Iris pigment epithelial cell (primary cell): Measurements from ENCODE around the gene HOXC6.

Experiments
- DNase-seq: peaks from one replicate; pipeline ENCODE4 v3.0.0-alpha.2; 2011; ENCODE audit warnings: low read depth

The HOXC6 gene

DNA sequence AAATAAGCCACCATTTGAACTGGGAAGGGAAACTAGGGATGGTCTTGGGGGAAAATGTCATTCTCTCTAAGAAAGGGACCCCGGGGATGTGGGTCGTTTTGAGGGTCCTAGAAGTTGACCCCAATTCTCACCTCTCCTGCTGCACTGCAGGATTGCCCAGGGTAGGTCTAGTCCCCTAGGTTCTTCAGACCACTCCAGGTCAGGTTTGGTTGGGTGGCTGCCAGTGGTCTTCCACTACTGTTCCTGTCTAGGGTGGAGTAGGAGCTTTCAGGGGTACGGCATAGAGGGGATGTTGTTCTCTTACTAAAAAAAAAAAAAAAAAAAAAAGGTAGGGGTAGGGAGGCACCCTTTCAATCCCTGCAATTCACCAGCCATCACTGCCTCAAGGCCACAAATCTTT lies 12.2 kb upstream of the HOXC6 start:
- DNase-seq: no peak

DNA sequence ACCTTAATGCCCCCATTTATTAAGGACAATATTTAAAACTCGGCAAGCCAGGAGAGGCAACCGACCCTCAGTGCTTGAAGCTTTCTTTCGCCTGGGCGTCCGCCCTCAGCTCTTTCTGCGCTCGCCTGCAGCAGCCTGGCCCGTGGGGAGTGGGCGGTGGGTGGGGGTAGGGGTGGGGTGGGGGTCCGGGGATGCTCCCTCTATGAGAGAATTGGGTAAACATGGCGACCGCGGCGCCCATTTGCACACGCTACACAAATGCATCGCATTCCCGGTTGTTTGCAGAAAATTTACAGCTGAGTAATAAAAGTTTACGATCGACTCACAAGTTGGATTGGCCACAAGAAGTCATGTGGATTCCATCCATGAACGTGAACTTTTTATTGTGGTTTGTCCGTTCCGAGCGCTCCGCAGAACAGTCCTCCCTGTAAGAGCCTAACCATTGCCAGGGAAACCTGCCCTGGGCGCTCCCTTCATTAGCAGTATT lies 11.7 kb upstream of the HOXC6 start:
- no peak for DNase-seq

DNA sequence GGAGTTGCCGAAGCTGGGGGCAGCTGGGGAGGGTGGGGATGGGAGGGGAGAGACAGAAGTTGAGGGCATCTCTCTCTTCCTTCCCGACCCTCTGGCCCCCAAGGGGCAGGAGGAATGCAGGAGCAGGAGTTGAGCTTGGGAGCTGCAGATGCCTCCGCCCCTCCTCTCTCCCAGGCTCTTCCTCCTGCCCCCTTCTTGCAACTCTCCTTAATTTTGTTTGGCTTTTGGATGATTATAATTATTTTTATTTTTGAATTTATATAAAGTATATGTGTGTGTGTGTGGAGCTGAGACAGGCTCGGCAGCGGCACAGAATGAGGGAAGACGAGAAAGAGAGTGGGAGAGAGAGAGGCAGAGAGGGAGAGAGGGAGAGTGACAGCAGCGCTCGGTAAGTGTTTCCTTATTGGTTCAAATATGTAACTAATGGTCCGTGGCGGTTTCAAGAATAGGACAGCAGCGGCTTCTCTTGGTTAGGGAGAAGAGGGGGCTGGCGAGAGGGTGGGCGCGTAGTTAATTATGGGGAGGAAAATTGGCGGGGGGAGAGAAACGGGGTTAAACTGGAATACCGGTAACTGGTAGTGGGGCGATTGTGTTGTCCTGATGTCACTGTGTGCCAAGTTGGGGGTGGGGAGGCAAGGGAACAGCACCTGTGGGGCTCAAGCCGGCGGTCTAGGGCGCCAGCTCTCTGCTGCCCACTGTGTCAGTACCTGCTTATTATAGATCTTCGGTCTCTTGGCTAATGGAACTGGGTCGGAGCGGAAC lies 11.0 kb upstream of the HOXC6 start:
- no peak for DNase-seq

DNA sequence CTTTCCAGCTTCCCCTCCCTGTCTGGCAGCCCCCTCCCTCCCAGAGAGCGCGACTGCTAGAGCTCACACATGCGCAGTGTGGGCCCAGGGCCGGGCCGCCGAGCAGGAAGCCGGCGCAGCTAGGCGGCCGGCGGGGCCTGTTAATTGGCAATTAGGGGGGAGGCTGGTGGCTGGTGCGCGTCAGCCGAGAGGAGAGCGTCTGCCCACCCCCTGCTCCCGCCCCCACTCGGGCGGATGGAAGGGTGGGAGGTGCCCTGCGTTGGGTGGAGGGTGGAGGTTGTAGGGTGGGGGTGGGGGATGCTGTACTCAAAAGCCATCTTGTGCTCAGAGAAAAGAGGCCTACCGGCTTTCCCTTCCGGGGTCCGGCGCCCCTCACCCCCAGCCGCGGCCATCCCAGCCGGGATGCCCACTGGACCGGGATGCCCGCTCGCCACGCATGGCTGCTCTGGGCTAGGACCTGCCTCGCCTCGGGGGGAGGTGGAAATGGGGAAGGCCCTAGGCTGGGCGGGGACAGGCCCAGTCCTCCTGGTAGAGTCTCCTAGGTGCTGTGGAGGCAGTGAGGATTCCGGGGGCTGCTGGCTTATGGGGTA lies 10.3 kb upstream of the HOXC6 start:
- peak; percentile 23 for DNase-seq

DNA sequence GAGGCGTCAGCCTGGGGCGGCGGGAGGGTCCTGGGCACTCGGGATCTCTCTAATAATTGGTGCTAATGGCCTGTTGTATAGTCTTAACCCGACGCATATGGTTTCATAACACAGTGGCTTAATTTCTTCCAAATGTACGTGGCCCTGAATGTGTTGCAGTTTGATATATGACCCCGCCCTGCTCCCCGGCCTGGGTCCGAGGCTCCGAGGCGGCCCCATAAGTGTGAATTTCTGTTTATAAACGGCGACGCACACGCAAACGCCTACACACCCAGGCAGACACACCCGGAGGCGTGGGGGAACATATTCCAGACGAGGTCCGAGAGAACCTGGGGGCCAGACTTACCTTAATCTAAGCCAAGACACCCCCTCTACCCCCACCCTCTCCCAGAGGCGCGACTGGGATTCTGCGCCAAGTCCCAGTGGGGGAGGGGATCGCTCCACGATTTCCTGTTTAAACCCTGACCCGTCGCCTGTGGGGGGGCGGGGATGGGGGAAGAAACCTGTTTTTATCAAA lies 9.7 kb upstream of the HOXC6 start:
- DNase-seq: no peak

DNA sequence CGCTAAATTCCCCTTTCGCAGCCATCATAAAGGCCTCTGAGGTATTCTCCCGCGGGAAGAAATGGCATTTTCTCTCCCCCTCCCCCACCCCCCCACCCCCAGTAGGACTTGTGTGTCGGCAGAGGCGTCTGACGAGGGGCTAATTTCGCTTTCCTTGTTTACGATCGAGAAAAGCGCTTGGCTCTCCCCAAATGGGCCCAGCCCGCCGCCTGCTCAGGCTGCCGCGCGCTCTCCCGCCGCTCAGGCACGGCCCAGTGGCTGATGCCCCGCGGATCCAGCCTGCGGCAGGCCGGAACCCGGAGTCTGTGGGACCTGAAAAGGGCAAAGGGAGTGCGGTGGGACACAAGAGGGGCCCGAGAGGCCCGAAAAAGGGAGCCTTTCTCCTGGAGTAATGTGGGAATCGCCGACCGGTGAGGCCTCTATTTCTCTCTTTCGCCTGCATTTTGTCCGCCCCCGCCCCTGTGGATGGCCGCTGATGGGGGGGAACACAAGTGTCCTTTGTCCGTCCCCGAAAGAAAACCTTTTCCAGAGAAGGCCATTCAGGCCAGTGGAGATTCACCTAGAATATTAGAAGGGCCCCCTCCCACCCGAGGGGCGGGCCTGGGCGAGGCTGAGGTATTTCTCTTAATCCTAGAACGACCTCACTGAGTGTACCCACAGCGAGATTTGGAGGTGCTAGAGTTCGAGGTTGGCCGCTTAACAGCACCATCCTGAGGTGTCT lies 9.0 kb upstream of the HOXC6 start:
- DNase-seq: no peak

DNA sequence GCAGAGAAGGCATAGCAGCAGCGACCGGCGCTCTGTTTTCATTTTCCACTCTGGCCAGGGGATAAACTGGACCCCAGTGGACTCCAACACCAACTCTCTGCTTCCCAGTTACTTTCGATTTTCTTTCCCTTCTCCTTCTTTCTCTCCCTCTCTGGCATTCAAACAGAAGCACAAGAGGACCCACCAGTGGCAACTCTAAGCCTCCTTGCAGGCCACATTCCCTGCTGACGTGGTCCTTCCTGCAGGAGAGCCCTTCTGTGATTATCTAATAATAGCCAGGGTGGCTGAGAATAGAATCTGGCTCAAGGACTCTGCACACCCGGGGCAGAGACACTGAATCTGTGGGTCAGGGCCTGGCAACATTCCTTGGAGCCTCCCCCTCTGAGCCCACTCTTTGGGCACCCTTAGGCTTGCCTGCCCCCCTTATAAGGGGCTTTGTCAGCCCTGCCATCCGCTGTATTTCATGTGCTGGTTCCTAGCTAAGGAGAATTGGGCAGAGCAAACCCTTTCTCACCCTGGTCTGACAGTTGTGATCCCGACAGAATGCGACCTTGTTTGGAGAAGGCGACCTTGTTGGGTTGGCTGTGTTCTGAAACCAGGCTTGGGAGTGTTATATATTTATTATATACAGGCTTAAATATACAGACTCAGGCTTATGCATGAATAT lies 8.2 kb upstream of the HOXC6 start:
- DNase-seq: no peak

DNA sequence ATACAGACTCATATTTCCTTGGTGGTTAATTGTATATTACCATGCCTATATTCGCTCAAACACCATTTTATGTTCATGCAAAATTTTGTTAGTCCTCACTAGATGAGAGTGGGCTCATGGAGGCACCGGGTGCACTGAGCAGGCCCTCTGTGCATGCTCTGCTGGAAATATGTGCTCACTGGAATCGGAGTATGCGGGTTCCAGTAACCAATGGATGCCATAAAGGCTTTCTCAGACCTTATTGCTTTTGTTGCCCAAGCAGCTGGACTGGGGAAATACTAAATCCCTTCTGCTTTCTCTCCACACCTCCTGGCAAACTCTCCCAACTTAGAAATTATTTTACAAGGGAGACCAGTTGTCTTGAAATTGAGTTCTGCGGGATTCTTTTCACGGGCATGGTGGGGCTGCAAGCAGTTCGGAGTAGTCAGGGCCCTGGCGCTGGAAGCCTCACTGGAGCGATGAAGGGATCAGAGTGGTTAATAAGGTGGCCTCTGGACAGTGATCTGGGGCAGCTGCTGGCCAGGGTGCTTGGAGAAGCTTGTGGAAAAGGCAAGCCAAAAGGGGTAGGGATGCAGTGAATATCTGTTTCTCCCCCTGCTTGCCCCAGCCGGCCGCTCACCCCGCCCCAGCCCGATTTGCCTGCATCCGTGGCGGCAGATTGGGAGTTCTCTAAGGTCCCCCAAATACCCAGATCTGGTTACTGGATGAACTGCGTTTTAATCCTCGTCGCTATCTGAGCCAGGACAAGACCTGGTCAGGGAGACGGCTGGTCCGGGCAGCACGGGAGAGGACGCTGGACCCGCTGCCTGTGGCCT lies 7.4 kb upstream of the HOXC6 start:
- DNase-seq: no peak

DNA sequence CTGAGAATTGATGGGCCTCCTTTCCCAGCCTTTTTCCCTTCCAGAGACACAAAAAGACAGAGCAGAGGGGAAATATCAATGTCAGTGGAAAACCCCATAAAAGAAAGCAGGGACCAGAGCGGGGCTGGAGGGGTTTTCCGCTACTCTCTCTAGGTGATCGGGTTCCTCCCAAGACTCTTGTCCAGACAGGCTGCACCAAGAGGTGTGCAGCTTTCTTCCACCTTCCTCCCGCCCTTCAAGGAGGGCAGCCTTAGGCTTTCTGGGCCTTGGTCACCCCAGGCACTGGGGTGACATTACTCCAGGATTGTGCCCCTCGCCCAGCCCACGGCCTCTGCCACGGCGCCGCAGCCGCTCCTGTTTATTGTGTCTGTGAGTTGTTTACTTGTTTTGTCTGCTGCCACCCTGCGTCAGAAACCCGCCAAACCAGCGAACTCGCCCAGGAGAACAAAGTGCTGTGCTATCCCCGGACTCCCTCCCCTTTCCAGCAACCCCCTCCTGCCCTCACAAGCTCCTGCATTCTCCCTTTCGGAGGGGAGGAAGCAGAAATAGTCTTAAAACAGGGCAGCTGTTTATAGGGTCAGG lies 6.7 kb upstream of the HOXC6 start:
- no peak for DNase-seq

DNA sequence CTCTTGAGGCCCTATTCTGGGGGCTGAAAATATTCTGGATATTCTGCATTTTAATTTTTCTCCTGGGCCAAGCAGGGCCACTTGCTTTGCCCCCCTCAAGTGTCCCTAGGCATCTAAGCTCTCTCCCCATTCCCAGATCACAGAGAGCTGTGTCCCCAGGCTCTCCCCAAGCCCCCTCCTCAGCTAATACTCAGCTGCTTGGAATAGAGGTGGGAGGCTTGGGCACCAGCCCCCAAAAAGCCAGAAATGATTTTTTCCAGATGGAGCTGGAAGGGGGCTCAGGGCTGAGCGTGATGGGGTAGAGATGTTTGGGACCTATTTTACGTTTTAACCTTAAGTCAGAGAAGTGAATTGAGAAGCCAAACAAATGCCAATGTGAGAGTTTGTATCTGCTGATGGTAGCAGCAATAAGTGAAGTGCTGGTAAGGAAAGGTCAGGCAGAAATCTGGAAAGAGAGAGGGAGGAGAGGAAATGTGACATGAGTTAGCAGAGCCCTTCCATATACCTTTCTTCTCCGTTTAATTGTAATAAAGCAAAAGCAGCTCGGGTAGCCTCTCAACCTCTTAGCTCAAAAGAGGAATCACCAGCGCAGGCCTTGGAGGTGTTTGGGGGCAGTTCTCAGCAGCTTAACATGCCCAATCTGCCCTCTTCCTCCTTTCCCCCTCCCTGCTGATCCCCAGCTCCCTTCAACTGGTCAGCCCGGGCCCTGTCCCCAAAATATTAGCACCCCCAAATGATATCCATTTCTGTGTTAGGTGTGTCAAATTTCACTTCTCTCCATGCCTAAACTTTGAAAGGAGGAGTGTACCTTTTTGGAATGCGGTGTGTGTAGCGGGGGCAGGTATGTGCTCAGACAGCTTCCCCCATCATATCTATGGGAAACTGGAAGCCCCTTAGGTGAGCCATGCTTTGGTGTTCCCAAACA lies 5.0 kb upstream of the HOXC6 start:
- DNase-seq: no peak

DNA sequence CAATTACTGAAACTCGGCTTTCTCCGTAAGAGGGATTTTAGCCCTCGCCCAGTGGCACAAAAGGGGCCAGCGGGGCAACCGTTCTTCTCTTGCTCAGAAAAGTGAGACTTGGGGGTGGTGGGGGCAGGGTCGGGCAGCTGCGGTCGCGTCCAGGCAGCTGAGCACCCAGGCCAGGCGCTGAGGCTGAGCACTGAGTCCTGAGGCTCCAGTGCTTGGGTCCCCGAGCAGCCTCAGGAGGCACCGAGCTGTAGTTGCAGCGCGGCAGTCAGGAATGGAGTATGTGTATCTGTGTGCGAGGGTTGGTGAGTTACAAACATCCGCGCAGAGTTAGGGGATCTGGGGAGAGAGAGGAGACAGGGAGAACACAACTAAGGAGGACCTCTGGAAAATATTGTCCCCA lies 4.1 kb upstream of the HOXC6 start:
- no peak for DNase-seq

DNA sequence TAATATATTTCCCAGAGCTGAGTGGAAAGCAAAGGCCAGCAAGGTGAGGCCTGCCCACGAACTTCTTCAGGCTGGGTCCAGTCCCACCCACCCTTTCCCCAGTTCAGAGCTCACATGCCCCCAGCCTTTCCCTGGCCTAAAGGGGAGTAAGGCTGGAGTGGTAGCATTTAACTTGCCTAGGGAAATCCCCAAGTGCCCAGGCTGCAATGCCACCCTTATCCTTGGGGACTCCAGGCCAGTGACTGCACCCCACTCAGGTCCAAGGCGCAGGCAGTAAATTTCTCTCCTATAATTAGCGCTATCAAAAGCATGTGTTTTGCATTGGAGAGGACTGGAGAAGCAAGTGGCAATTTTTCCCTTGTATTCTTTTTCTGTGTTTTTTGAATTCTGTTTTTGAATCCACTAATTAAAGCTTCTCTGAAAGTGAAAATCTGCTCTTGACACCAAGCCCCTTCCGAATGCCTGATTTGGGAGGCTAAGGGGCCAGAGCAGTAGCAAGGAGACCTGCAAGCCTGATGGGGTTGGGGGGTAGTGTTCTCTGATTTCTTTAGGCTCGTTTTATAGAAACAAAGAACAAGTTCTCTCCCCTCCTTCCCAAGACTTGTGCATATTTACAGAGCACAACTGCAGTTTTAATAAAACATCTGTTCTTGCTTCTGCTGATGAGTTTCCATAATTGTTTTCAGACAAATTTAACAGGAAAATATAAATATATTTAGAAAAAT lies 3.5 kb upstream of the HOXC6 start:
- DNase-seq: no peak

DNA sequence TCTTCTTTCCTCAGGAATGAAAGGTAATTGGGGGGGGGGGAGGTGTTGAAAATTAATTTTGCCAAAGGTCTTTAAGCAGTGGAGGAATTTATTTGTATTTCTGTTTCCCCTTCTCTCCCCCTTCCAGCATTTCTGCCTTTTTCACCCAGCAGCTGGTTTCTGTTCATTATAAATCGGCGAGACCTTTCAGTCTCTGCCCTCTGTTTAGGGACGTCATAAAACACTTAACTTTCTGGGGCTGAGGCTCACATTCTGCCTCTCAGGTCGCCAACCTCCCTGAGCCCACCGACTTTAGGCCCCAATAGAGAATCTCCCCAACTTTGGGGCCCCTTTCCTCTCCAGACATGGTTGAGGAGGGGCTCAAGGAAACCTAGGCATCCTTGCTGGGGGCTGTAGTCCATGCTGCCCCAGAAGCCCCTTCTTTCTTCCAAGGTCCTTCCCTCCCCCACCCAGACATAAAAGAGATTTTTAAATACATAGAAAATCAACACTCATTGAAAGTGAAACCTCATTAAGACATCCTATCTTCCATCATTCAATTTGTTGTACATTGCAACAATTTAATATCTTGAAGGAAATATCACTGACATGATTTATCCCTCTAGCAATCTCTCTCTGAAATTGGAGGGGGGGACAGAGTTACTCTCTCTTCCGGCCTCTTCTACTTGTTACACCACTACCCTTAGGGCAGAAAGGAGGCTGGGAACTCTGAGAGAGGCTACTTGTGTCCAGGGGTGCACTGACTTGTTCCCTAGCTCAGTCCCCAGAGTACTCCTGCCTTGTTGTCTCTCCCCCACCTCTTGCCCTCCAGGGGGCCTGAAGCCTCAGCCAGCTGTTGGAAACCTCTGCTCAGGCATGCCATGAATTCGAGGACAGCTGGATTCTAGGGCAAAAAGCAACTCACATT lies 2.5 kb upstream of the HOXC6 start:
- no peak for DNase-seq

DNA sequence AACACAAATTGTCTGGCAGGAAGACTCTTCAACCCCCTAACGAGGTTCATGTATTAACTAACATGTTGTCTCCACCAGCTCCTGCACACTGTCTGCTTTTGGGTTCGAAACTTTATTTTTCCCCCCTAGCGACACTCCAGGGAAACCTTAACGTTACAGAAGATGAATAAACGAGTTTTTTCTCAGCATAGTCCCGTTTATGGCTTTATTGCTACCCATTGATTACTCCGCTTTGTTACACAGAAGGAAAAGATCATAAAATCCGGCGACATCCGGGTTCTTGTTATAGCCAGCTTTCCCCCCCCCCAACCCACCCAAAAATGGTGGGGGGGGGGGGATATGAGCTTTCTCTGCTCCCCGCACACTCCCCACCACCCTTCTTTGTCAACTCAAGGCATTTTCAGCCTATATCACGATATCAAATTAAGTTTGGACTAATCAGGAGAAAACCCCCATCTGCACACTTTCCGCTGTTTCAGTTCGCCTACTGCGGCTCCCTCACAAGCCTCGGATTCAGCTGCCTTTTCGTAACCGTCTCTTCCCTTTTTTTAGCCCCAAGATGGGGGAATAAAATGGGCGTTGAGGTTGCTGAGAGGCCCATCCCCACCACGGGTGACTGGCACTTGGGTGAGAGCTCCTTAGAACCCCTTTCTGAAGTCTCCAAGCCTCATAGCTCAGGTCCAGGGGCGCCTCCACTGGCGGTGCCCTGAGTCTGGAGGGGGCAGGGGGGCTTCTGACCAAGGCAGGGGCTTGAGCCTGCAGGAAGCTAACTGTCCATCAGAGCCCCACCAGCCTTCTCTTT lies 1.4 kb upstream of the HOXC6 start:
- DNase-seq: no peak

DNA sequence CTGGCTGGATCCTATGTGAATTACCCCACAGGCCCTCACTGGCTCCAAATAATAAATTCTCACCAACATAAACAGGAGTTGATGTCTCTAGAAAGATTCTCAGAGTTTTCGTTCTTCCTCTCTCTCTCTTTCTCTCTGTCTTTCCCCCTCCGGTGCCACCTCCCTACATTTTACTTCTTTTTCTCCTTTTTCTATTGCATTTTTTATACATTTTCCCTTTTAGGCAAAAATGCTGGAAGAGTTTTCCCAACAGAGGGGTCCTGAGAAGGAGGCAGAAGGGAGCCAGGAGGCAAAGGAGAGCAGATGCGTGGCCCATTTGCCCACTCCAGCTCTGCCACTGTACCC lies 826 bp upstream of the HOXC6 start:
- no peak for DNase-seq

DNA sequence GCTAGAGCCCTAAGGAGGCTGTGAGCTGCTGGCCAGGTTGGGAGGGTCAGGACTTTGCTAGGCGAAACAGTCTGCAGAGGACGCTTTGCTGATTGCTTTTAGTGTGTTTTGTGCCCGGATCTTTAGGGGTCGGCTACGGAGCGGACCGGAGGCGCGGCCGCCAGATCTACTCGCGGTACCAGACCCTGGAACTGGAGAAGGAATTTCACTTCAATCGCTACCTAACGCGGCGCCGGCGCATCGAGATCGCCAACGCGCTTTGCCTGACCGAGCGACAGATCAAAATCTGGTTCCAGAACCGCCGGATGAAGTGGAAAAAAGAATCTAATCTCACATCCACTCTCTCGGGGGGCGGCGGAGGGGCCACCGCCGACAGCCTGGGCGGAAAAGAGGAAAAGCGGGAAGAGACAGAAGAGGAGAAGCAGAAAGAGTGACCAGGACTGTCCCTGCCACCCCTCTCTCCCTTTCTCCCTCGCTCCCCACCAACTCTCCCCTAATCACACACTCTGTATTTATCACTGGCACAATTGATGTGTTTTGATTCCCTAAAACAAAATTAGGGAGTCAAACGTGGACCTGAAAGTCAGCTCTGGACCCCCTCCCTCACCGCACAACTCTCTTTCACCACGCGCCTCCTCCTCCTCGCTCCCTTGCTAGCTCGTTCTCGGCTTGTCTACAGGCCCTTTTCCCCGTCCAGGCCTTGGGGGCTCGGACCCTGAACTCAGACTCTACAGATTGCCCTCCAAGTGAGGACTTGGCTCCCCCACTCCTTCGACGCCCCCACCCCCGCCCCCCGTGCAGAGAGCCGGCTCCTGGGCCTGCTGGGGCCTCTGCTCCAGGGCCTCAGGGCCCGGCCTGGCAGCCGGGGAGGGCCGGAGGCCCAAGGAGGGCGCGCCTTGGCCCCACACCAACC lies 1.5 kb downstream of the HOXC6 start:
- DNase-seq: no peak

DNA sequence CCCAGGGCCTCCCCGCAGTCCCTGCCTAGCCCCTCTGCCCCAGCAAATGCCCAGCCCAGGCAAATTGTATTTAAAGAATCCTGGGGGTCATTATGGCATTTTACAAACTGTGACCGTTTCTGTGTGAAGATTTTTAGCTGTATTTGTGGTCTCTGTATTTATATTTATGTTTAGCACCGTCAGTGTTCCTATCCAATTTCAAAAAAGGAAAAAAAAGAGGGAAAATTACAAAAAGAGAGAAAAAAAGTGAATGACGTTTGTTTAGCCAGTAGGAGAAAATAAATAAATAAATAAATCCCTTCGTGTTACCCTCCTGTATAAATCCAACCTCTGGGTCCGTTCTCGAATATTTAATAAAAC lies 2.2 kb downstream of the HOXC6 start:
- no peak for DNase-seq
